NCI-H345 treated with DMSO at 0.1 percent for 48 hours (cell line): Measurements from ENCODE around the gene SEMA3E.
"Not testable (repeated sequence)": the region's sequence is repeated elsewhere in the genome, so short reads cannot be mapped to it uniquely, and the experiment has no call there.

ENCODE experiments used
- DNase-seq: peaks from one replicate; lab custom pipeline; 2025; ENCODE audit not compliant: unreplicated experiment; lab: John Stamatoyannopoulos, UW

SEMA3E gene

DNA sequence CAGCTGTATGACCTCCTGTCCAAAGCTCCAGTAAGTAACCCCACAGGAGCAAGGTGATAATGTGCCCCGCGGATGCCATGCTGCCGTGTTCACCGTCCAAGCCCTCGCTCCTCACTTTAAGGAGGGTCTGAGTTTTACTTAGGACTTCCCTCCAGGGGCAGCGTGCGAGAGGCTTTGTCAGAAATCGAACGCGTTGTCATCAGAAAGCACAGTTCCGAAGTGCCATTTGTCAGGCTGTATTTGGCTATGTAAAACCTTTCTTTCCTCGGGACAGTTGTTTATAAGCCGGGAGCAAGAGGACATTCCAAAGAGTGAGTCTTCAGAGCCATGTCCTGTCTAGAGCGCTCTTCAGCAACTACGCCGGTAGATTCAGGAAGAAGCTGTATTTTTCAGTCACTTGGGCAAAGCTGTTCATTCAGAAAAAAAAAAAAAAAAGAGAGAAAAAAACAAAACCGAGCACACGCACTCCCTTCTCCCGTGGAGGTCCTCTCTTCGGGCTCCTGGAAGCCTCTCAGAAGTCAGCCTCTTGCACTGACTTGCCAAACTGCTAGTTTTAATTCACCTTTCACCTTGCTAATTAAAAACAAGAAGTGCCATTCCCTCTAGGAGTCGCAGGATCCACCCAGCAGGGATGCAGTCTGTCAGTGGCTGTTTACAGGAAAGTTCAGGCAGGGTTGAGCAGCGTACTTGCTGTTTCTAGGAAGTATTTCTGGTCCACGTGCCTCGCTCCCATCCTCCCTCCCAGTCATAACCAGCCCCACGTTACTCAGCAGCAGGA is at the start of gene SEMA3E:
Gene SEMA3E (minus strand): TSS at position 676 of the 778 bp plus-strand sequence.
- DNase-seq: peak; percentile 21

DNA sequence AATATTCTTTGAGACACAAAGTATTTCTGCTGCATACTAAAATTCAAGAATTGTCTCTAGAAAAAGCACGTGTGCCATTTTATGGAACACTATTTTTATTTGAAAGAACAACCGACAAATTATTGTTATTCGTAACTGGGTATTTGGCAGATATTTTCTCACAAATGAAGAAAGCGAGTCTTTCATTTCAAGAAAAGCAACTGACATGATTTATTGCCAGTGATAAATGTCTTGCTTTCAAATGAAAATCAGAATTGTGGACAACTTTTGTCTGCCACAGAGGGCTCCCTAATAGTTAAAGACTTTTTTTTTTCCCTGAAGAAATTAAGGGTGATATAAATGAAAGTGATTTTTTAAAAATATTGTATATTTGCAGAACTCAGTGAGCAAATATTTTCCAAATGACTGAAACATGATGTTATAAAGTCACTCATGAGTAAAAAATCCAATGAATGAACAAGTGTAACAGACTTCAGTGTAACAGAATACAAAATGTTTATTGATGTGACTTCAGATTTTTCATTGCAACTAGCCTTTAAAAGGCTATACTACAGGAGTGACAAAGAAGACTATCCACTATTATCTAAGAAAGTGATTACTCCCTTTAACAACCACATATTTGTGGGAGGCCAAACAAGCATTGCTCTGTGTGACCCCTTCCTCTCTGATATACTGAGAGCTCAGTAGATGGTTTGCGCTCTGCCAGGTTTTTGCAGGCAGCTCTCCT is 49.0 kb upstream of the SEMA3E start:
- DNase-seq: no peak

DNA sequence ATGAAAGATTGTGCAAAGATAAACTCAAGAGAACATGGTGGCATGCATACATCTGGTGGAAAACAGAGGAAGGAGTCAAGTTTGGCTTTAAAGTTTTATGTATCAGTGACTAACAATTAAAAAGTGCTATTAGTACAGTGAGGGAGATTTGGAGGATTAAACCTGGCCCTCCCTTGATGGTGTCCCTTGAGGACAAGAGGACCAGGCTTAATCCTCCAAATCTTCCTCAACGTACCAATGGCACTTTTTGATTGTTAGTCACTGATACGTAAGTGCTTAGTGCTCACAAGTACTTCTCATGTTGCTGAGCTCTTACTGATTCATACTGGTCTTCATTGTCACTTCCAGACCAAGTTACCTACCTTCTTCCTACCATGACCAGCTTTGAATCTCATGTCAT is 47.2 kb upstream of the SEMA3E start:
- DNase-seq: no peak

- no peak for DNase-seq
Observed at GRCh38 chr7:83695128-83695960, 46.4 kb upstream of the SEMA3E start.

DNA sequence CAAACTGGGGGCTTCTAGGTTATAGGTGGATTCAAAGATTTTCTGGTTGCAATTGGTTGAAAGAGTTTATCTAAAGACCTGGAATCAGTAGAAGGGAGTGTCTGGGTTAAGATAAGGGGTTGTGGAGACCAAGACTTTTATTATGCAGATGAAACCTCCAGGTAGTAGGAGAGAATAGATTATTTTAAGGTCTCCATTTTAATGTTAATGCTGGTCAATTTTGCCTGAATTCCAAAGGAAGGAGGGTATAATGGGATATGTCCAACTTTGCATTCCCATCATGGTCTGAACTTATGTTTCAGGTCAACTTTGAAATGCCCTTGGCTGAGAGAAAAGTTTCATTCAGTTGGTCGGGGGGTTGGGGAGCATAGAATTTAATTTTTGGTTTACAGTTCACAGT is 44.3 kb upstream of the SEMA3E start:
- DNase-seq: no peak

DNA sequence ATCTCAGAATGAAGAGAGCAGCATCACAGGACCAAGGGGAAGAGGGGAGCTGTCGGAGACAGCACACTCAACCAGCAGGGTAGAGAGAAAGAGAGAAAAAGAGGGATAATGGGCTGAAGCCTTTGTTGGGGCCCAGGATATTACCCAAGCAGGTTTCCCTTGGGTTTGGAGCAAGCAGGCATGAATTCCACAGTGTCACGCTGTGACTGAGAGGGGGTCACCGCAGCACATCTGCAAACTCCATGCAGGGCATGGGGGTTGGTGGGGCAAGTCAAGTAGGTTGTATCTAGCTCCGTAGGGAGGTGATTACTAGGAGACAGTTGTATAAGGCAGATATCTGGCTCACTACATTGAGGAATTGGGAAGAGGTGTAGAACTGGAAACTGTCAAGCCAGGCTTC is 42.2 kb upstream of the SEMA3E start:
- DNase-seq: no peak

GRCh38 chr7:83689855-83690254 is 40.9 kb upstream of the SEMA3E start:
- DNase-seq: no peak

DNA sequence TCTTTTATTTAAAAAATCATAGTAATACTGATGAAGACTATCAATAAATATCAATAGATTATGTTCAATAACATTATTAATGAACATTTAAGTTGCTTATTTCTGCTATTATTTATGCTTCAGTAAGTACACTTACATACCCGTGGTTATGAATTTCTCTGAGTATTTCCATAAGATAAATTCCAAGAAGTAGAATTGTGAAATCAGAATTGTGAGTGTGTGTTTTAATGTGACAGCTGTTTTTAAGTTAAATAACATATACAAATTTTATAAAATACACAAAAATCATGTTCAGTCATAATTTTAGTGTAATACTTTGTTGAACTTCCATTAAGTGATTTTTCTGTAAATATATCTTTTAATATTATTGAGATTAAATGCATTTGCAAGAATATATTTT is 37.5 kb upstream of the SEMA3E start:
- DNase-seq: no peak

- DNase-seq: no peak
Observed at GRCh38 chr7:83684928-83685327, 36.0 kb upstream of the SEMA3E start.

DNA sequence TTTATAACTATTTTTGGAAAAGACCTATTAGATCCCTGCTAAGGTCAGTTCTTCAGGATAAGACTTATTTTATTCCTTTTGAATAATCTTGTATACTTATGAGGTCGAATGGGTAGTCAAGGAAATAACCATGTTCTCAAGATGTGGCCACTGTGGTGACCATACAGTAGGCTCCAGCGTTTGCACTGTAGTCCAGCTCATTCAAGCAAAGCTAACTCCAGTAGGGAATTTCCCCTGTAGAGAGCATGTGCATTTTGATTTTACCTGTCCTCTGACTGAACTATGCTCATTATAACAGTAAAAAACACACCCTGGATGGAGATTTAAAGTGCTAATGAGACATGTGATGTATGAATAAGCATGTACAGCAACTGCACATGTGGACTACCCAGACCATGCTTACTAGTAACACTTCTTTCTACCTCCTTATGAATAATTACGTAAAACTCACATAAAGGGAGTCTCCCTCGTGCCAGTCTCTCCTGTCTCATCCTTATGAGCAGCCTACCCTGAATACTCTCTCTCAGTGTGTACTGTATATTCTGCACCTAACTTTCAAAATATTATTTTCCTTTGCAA is 32.4 kb upstream of the SEMA3E start:
- DNase-seq: no peak

GRCh38 chr7:83677180-83677866 is 28.4 kb upstream of the SEMA3E start:
- DNase-seq: no peak

GRCh38 chr7:83673291-83673690 is 24.4 kb upstream of the SEMA3E start:
- DNase-seq: not testable (repeated sequence)

- no peak for DNase-seq
Observed at GRCh38 chr7:83672157-83672556, 23.2 kb upstream of the SEMA3E start.

- no peak for DNase-seq
Observed at GRCh38 chr7:83663131-83663530, 14.2 kb upstream of the SEMA3E start.

DNA sequence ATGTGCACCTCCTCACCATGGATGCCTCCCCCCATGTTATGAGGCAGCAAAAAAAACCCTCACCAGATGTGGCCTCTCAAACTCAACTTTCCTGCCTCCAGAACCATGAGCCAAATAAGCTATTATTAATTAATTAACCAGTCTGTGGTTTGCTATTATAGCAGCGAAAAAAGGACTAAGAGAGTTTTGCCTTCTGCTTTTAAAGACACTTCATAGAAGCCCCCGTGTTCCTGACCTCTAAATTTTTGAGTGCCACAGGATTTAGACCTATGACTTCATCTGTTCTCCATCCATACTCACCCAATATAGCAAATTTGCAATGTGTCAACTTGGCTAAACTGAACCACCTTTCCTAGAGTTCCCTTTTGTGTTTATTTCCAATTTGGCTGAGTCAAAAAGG is 9.2 kb upstream of the SEMA3E start:
- DNase-seq: no peak

- DNase-seq: peak; percentile 41
Observed at GRCh38 chr7:83655951-83656556, 7.1 kb upstream of the SEMA3E start.

DNA sequence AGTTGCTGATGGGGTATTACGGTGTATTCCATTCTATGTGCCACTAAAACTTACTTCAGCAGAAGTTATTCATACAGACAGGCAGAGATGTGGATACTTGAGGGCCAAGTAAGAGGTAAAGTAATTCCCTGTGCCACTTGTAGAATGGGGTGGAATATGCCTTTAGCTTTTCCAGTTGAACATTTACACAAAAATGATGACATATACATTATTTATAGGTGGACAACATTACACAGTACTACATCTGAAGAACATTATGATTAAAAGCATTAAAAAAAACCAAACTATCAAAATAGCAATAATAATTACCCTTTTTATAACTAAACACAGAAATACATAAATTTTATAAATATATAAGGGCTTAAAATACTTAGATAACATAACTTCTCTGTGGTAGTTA is 3.5 kb upstream of the SEMA3E start:
- DNase-seq: no peak

DNA sequence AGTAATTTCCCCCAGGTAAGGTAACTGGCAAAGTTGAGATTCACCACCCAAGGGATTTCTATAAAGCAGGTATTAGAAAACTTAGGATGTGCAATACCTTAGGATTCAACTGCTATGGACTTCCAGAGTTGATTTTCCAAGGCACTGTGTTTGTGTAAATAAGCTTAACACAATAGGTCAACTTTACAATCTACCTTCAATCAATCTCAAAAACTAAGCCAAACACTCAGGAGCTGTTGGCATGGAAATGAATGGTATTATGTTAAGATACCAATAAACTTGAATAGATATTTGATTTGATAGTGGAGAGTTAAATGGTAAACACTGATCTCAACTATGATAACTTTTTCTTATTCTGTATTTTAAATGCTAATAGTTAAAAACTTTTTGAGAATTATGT is 762 bp upstream of the SEMA3E start:
- no peak for DNase-seq

DNA sequence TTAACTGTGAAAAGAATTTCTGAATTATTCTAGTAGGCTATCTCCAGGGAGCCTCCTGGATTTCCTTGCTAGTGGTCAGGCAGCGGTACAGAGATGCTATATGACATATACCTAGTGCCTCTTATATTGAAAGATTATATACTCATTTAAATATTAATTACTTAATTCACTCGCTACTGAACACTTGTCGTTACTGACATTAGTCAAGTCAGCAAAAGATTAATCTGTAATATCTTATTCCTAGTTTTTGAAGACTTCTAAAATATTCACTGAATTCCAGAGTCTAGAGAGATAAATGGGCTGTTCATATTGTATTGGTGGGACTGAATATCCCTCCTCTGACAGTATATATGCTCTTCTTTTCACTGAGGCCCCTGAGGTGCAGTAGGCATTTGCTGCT is 2.9 kb downstream of the SEMA3E start:
- DNase-seq: no peak

DNA sequence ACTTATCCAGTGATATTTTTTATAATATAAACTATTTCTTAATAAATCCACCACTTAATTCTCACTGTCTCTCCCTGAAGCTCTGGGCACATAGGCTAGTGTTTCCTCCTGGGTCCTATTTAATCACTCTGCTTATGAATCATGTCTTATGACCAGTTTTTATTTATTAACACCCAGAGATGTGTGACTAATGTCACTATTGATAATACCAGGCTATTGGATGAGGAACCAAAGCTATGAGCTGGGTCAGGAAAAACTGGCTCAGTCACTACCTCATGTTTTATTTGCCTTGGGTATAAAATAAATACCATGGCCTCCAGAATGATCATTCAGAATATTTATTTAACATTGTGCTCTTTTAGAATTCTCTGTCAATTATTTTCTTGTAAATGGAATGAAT is 5.2 kb downstream of the SEMA3E start:
- no peak for DNase-seq
